HG03175 (cell line): Measurements from ENCODE around the gene DUSP21.
A peak's percentile ranks its signal among the peaks of the same experiment; 100 is the strongest.
"Not testable (repeated sequence)": the region's sequence is repeated elsewhere in the genome, so short reads cannot be mapped to it uniquely, and the experiment has no call there.

Source experiments
- ATAC-seq: cut with Tn5 transposase; IDR thresholded peaks from one replicate; pipeline ENCODE4 v1.9.1; 2021; ENCODE audit warnings: mild to moderate bottlenecking, moderate library complexity; ENCODE audit not compliant: unreplicated experiment

Gene DUSP21

GRCh38 chrX:44843753-44844152 is at the start of gene DUSP21:
Gene DUSP21 (plus strand): TSS chrX:44844021. CDS start chrX:44844133, 112 bp downstream.
- ATAC-seq = no peak

GRCh38 chrX:44795945-44796450 is 47.8 kb upstream of the DUSP21 start:
- ATAC-seq = no peak

- no peak for ATAC-seq
These were observed 41.2 kb upstream of the DUSP21 start for GRCh38 chrX:44802613-44803012.

GRCh38 chrX:44815681-44816080 is 28.1 kb upstream of the DUSP21 start:
- ATAC-seq = no peak

GRCh38 chrX:44816367-44816766 is 27.5 kb upstream of the DUSP21 start:
- no peak for ATAC-seq

- ATAC-seq = no peak
These were observed 26.8 kb upstream of the DUSP21 start for GRCh38 chrX:44817029-44817428.

GRCh38 chrX:44822601-44823000 is 21.2 kb upstream of the DUSP21 start:
- ATAC-seq = no peak

GRCh38 chrX:44823193-44823592 is 20.6 kb upstream of the DUSP21 start:
- not testable (repeated sequence) for ATAC-seq

GRCh38 chrX:44828008-44828605 is 15.7 kb upstream of the DUSP21 start:
- ATAC-seq = no peak

- ATAC-seq = no peak
These were observed 14.0 kb upstream of the DUSP21 start for GRCh38 chrX:44829832-44830231.

GRCh38 chrX:44842550-44843317 is 1.1 kb upstream of the DUSP21 start:
- ATAC-seq = no peak

GRCh38 chrX:44843318-44843702 is 511 bp upstream of the DUSP21 start:
- ATAC-seq = no peak

- ATAC-seq = no peak
These were observed 383 bp downstream of the DUSP21 start for GRCh38 chrX:44844204-44844603.

GRCh38 chrX:44850891-44851290 is 7.1 kb downstream of the DUSP21 start:
- ATAC-seq = not testable (repeated sequence)

- no peak for ATAC-seq
These were observed 27.4 kb downstream of the DUSP21 start for GRCh38 chrX:44871114-44871645.

- ATAC-seq = peak; percentile 29
These were observed 28.4 kb downstream of the DUSP21 start for GRCh38 chrX:44871931-44872820.

GRCh38 chrX:44872821-44873414 is 29.1 kb downstream of the DUSP21 start, which contains the start of gene KDM6A:
Gene KDM6A (plus strand): TSS chrX:44873188. CDS start chrX:44873552, 364 bp downstream.
- peak; percentile 88 for ATAC-seq

GRCh38 chrX:44873415-44874276 is 29.8 kb downstream of the DUSP21 start:
- ATAC-seq = no peak

- ATAC-seq = no peak
These were observed 30.8 kb downstream of the DUSP21 start for GRCh38 chrX:44874420-44875184.
